ENCODE results near the gene ICA1L.

Gene ICA1L

GRCh38 chr2:202762556-202762955 is 109.0 kb downstream of the ICA1L start:
- no peaks in the 10 kb centered on the region for H3K9me3 ChIP-seq (ENCODE audit: control insufficient read depth, insufficient read depth, low read depth, low read length)
- H3K4me1 ChIP-seq (ENCODE audit: control insufficient read depth, insufficient read depth, low read length), result no peaks in the 10 kb centered on the region
- H3K4me3 ChIP-seq (ENCODE audit: low read depth, low read length), result no peak overlapping the region
- peaks cover 12 to 38% of the 10 kb centered on the region in 2 experiments for H3K36me3 ChIP-seq (ENCODE audit: control insufficient read depth in 2 of 2, insufficient read depth in 1 of 2, low read length in 2 of 2)
- TF ChIP-seq ZNF513 (tag by site-specific recombination; IDR thresholded peaks at IDR 0.05), result no peak
- POLR2A ChIA-PET, result no interaction called here
- H3K27ac ChIP-seq (ENCODE audit: extremely low read depth, low read depth, low read length), result no peak overlapping the region
- CTCF ChIA-PET, result no interaction called here

GRCh38 chr2:202760848-202761247 is 110.7 kb downstream of the ICA1L start:
- Histone ChIP-seq H3K9me3 (ENCODE audit: control insufficient read depth, insufficient read depth, low read depth, low read length) (no peaks in the 10 kb centered on the region), H3K36me3 (ENCODE audit: control insufficient read depth in 2 of 2, insufficient read depth in 1 of 2, low read length in 2 of 2) (peaks cover 15 to 47% of the 10 kb centered on the region in 2 experiments), H3K4me1 (ENCODE audit: control insufficient read depth, insufficient read depth, low read length) (no peaks in the 10 kb centered on the region), H3K27ac (ENCODE audit: extremely low read depth, low read depth, low read length) (no peak overlapping the region), H3K4me3 (ENCODE audit: low read depth, low read length) (no peak overlapping the region)
- ChIA-PET CTCF (no interaction called here), POLR2A (no interaction called here)
- TF ChIP-seq ZNF747 (tag by site-specific recombination; IDR thresholded peaks at IDR 0.05), result no peak
- no peak for TF ChIP-seq ZNF707 (tag by site-specific recombination; IDR thresholded peaks at IDR 0.05)
- TF ChIP-seq ZFP41 (tag by site-specific recombination; IDR thresholded peaks at IDR 0.05; ENCODE audit: borderline replicate concordance), result no peak
- TF ChIP-seq OVOL3 (tag by site-specific recombination; IDR thresholded peaks at IDR 0.05), result no peak
- no peak for TF ChIP-seq ZNF701 (tag by site-specific recombination; IDR thresholded peaks at IDR 0.05)
- no peak for TF ChIP-seq ZNF501 (tag by site-specific recombination; IDR thresholded peaks at IDR 0.05)
- TF ChIP-seq ZNF624 (tag by site-specific recombination; IDR thresholded peaks at IDR 0.05), result no peak
- no peak for TF ChIP-seq ZNF280D (tag by site-specific recombination; IDR thresholded peaks at IDR 0.05)
- TF ChIP-seq ZSCAN18 (tag by site-specific recombination; IDR thresholded peaks at IDR 0.05), result no peak
- TF ChIP-seq EGR2 (tag by site-specific recombination; IDR thresholded peaks at IDR 0.05; ENCODE audit: low read depth), result no peak
- no peak for TF ChIP-seq ZNF433 (tag by site-specific recombination; IDR thresholded peaks at IDR 0.05; ENCODE audit: low read depth)
- no peak for TF ChIP-seq HOXA7 (CRISPR knock-in tag; IDR thresholded peaks at IDR 0.05; ENCODE audit: borderline replicate concordance)
- no peak for TF ChIP-seq ZNF184 (tag by site-specific recombination; IDR thresholded peaks at IDR 0.05)
- no peak for TF ChIP-seq CTCF (tag by site-specific recombination; IDR thresholded peaks at IDR 0.05)
- no peak for TF ChIP-seq ZNF76 (tag by site-specific recombination; IDR thresholded peaks at IDR 0.05; ENCODE audit: borderline replicate concordance, low read depth)

All from HEK293 (cell line).